Measurements from ENCODE around the gene TRPM1.
A peak's percentile ranks its signal among the peaks of the same experiment; 100 is the strongest.

The TRPM1 gene

DNA sequence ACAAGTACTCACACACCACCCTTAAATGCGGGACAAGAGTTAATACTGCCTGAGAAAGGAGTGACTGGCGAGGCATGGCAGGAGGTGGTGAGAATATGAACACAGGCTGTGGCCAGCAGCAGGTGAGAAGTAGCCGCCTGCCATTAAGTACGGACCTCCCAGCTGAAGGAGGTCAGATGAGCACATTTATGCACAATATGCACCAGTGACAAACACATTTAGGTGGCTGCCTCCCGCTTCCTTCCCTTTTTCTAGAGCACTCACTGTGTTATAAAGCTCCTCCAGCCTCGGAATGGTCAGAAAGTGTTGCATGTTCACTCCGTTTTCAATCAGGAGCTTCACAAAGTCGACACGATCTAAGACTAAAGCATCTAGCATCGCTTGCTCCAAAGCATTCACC is 52.4 kb downstream of the TRPM1 start:
- no peak for DNase-seq (ENCODE audit: low spot score)

DNA sequence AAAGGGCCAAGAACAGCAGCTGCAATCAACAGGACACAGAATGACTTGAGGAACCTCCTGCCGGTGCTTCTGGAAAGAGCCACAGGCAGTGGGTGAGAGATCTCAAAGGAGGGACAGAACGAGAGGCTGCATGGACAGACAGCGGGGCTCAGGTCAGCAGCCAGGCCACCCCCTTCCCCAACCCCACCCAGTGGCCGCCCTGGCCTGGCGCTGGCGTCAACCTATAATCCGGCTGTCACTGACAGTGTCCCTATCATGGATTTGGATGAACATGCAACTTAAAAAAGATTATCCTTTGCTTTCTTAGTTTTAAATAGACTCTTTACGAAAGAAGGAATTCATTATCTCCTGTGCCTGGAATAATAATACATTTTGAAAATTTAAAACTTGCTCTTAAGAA is 54.1 kb downstream of the TRPM1 start:
- DNase-seq (ENCODE audit: low spot score) = no peak

DNA sequence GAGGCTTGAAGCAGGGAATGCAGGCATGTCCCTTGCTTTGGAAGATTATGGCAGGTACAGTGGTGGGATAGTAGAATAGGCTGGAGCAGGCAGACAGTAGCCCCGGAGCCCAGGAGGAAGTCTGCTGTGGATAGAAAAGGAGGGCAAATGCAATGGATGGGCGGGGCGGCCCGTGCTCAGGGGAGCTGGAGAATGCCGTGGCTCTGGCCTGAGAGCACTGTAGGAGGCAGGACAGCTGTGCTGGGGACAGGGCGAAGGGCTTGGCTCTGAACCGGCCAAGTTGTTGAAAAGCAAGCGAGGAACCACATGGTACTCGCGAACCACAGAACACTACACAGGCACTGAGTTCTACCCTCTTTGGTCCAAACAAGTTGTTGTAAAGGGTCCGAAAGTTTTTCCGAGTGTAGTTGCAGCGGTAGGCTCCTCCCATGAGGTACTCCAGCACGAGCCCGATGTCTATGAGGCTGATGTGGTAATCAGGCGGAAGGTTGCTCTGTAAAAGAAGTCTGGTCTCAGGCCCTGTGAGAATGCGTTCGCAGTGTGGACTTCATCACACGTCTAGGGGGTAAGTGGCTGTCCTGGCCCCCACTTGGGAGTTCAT is 54.7 kb downstream of the TRPM1 start:
- DNase-seq (ENCODE audit: low spot score) = no peak

DNA sequence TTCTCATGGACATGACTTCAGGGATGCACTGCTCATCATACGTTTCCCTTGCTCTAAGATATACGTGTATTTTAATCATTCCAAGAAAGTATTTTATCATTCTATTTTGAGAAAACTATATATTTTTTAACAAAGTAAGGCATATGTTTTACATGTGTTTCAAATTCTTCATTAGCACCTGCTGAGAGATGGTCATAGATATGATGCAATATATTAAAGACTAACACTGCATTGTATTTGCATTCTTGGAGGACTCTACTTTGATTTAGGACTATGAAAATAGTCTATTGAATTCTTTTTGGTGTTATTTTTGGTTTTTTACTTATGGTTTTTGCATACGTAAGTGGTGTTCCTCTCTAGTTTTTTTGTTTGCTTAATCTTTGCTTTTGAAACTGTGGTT is 55.9 kb downstream of the TRPM1 start:
- DNase-seq (ENCODE audit: low spot score) = no peak

DNA sequence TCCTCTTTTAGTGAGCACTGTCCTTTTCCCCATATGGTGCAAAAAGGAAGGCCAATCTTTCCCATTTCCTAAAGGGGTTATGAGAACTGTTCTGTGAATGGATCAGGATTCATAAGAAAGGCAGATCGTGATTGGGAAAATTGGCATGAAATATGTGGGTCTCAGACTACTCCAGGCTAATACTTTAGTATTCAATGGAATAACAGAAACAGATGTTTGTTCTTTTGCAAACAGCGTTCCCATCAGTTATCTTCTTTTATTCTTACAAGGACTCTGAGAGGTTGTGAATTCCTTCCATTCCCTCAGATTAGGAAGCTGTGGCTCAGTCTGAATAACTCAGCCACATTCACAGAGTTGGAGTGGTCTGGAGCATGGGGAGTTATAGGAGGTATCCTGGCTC is 58.8 kb downstream of the TRPM1 start:
- DNase-seq (ENCODE audit: low spot score) = no peak

DNA sequence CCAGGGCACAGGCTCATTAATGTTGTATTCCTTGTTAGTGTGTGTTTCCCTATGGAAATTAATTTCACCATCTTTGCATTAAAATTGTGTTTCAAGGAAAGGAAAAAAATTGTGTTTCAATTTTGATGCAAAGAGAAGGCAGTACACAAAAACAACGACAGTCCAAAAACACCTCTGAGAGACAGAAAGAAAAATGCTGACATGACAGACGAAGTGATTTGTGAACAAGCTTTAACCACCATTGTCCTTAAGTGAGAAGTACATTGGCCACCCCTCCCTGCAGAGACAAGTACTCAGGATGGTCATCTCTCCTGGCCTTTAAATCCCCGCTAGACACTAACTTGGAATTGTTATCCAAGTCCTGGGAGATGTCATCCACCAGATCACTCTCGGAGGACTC is 59.9 kb downstream of the TRPM1 start:
- peak; percentile 15 for DNase-seq (ENCODE audit: low spot score)

DNA sequence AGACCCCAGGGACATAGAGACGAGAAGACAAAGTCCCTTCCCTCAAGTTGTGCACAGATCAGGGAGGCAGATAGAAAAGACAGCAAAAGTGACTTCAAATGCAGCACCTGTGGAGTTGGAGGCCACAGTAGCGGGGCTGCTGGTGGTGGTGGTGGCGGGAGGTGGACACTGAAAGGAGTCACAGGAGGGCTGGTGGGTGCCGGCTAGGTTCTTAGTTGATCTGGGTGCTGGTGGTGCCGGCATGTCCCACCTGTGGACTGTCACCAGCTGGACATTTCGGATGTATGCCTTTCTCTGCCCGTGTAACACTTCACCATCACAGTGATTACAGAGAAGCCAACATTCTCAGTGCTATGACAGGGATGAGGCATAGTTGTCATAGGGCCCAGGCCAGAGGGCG is 60.9 kb downstream of the TRPM1 start:
- DNase-seq (ENCODE audit: low spot score) = peak; percentile 3

DNA sequence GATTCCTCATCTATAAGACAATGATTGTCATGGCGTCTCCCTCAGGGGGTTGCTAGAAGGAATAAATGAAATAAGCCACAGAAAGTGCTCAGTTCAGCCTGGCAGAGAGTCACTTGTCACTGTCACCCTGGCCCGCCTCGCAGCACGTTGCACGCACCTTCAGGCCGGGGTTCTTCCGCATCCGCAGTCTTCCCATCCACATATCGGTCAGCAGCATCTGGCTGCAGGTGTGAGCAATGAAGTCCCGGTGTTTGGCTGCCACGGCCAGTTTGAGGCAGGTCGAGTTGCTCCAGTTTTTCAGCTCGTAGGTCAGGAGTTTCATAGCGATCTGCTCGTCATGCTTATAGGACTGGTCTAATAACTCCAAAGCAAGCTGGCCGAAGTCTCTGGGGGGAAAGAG is 61.6 kb downstream of the TRPM1 start:
- no peak for DNase-seq (ENCODE audit: low spot score)

DNA sequence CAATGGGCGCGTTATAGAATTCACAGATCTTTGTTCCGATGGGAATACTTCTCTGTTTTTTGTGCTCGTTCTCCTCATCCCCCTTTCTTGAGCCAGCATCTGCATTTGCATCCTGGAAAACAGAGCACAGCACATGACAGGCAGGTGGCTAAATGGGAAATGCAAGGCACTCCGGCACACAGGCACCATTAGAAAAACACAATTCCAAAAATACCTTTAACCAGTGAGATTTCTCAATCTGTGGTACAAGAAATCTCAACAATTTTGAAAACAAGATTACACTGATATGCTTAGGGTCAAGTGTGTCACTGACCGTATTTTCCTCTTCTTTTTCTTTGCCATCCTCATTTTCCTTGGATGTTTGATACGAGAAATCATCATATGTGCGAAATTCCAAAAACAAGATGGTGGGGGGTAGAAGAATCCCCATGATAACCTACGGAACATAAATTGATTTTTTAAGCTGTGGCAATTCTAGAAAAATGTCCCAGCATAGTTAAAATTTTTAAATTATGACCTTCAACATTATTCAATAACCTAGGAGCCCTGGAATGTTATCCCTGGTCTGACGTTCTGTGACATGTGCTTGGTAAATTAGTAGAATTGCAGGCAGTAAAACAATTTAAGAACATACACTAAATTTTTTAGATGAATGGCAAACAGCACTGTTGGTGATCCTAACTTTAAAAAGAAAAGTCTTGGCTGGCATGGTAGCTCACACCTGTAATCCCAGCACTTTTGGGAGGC is 63.6 kb downstream of the TRPM1 start:
- no peak for DNase-seq (ENCODE audit: low spot score)

DNA sequence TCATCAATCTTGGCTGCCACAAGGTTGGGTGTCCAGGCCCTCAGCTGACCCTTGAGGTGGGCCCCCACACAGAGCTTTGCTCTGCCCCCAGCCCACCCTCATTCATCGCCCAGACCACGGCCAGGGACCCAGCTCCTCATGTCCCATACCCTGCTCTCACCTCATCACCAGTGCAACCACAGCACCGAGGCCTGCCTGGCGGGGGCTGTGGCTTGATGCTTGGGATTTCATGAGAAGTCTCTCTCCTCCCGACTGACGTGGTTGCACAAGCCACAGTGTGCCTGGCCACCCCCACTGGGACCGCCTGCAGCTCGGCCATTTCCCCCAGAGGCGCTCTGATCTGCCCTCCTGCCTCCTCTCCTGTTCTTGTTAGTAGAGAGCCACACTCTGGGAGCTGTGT is 64.7 kb downstream of the TRPM1 start:
- no peak for DNase-seq (ENCODE audit: low spot score)

DNA sequence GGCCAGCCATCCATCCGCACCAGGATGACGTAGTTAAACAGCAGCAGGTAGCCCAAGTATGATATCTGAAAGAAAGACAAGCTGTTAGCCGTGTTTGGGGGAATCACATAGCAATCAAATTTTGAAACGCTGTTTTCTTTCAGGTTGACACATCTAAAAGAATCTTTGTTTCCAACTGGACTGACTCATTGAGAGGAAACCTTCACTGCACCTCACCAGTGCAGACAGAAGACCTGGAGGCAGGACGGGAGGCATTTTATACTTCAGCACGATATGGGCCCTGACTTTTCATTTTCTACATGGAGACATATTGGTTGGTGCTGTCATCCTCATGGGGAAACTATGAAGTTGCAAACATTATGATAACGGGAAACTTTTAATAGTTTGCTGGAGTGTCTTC is 65.9 kb downstream of the TRPM1 start:
- DNase-seq (ENCODE audit: low spot score) = no peak

DNA sequence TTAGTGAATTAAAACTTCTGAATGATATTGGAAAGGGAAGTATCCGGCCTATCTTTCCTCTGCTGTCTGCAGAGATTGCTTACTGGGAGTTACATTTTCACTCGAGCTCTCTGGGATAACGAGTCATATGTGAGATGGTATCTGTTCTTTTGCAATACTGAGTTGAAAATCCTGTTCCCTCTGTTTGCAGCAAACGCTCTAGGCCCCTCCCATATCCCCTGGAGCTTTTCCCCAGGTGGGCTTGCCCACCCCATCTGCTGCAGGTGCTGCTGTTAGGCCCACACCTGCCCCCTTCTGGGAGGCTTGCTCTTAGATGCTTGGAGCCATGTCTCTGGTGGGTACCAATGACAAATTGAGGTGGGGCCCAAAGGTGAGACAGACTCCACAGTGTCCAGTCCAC is 67.4 kb downstream of the TRPM1 start:
- no peak for DNase-seq (ENCODE audit: low spot score)

DNA sequence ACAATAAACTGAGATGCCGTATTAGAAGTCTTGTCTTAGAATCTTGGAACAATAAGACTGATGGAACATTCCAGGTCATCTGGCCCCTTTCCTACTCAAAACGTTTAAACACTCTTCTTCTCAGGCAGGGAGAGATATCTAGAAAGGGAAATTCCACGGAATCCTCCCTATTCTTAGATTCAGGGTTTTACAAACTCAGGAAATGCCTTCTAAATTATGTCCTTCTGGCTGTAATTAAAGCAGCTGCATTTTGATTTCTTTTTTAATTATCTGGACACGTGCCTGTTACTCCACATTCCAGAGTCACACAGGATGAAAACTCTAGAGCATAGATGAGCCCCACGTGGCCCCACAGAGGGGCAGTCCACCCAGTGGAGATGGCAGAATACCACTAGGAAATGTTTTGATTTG is 68.6 kb downstream of the TRPM1 start:
- DNase-seq (ENCODE audit: low spot score) = no peak

DNA sequence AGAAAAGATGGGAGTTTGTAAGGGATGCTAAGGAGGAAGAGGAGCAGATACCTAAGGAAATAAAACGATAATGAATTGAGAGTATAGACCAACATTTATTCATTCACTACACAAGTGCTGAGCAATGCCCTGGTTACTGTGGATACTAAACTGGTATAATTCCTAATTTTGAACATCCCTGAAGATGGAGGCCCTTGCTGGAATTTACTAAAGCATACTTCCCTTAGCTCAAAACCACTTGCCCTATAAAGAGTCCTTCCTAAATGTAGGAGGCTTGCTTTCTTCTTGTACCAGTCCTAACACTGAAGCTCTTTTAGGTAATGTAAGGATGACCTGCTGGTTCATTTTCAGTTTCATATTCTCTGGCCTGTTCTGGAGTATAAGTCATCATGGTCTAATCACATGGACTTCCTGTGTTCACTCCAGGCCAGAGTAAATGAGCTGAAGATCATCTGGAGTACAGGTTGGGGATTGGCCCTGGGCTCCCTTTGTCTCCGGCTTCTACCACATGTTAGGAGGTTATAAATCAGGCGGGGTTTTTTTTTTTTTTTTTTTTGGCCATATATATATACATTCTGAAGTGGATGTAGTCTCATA is 70.0 kb downstream of the TRPM1 start:
- no peak for DNase-seq (ENCODE audit: low spot score)

DNA sequence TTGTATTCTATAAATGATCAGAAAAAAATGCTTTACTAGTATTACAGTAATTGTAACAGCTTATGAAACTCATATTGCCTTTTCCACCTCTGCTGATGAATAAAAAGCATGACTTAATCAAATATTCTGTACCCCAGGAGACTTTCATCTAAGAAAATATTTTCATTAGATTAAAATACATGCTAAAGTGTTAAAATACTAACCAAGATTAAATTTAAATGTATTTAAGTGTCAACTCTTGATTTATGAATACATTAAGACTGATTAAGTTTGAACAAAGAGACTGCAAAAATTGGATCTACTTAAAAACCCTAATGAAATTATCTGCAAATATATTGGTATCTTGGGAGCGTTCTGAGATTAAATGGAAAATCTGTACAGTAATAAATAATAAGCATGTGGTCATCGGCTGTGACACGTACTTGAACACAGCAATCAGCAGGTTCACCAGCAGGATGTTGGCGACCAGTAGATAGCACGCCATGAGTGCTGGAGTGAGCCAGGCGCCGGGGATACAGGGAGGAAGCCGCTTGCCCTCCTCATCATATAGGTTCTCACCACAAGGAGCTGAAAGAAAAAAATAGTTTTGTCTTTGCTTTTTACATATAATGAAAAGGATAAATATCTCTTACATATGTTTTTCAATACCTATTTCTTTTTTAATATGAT is 73.5 kb downstream of the TRPM1 start:
- no peak for DNase-seq (ENCODE audit: low spot score)

DNA sequence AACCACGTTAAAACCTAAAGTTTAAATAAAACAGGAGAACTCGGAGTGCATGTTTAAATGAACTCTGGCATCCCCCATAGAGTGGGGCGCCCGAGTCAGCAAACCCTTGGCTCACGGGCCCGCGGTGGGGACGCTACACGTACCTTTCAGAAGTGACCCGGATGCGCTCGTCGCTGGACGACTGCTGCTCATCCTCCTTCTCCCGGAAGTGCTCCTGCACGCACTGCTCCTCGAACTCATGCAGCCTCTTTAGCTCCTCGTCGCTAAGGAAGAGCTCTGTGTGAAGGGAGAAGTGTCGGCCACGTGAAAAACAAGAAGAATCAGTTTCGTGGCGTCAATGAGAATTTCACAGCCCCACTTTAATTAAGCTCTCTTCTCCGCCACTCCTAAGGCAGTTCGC is 75.5 kb downstream of the TRPM1 start:
- no peak for DNase-seq (ENCODE audit: low spot score)

DNA sequence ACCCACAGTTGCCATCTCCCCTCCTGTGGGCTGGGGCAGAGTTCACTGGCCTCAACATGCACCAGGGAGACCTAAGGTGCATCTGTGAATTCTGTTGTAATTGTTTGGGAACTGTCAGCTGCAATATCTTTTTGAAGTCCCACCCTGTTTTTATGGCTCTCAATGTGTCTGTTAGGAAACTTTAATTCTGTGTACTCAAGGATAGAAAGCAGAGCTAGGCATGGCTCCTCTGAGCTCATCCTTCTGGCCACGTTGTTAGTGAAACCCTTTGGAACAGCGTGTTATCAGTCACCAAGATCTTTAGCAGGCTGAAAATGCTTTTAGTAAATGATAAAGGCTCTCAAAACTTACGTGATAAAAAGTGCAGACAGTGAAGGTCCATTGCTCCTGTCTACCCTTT is 76.5 kb downstream of the TRPM1 start:
- no peak for DNase-seq (ENCODE audit: low spot score)

DNA sequence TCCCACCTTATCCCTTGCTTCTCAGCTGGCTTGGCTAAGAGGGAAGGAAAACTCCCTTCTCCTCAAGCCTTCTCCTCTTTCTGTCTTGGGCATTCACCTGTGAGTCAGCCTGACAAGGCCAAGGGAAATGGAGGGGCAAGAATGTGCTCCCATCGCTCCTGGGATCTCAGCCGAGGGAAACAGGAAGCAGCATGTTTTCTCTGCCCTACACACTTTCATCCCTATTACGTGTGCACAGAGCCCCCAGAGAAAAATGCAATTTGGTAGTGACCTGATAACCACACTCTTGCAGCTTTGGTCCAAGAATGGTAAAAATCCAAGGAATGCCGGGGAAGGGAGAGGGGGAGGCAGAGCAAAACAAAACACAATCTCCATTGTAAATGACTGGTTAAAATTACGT is 77.2 kb downstream of the TRPM1 start:
- no peak for DNase-seq (ENCODE audit: low spot score)

DNA sequence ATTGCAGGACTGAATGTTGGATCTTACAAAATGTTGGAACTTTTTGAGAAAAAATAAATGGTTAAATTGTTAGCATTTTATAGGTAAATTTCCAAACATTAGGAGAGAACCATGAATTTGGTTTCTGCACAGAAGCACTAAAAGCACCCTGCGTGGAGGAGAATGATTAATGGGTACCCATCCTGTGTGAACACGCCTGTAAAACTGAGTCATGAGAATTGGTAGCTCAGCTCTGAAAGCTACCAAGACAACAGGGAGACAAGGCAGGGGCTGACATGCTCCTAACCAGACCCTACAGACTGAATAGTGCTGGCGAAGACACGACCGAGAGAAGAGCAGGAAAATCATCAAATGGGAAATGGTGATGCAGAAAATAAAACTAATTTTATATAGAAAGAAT is 77.7 kb downstream of the TRPM1 start:
- no peak for DNase-seq (ENCODE audit: low spot score)

DNA sequence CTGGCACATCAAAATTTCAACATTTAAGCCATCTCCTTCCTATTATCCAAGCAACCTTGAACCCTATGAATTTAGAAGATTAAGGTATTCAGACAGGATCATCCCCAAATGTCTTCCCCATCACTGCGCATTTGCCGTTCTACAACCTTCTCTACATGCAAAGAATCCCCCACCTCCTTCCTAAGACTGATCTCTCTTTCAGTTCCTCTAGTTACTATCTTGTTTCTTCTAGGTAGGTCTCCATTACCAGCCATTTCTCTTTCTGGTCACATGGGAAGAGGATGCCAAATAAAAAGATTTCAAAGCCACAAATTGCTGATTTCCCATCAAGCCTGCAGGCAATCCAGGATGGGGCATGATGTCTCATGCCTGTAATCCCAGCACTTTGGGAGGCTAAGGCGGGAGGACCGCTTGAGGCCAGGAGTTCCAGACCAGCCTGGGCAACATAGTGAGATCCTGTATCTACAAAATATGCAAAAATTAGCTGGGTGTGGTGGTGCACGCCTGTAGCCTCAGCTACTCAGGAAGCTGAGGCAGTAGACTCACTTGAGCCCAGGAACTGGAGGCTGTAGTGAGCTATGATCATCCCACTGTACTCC is 80.4 kb downstream of the TRPM1 start:
- no peak for DNase-seq (ENCODE audit: low spot score)

DNA sequence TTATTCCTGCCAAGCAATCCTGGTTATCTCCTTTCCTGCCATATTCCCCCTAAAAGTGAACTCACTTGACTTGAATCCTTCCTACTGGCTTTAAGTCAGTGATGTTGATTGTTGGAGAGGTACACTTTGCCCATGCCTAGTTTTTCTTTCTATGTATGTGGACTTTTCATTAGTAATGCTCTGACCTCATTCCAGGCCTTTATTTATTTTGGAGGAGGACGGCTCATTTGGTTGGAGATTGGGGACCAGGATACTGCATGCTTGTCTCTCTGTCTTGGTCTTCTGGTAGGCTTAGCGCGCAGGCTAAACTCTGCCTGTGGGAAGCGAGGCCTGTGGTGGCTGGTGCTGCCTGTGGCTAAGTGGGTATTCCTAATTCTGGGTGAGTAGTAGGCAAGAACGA is 81.0 kb downstream of the TRPM1 start:
- DNase-seq (ENCODE audit: low spot score) = no peak

DNA sequence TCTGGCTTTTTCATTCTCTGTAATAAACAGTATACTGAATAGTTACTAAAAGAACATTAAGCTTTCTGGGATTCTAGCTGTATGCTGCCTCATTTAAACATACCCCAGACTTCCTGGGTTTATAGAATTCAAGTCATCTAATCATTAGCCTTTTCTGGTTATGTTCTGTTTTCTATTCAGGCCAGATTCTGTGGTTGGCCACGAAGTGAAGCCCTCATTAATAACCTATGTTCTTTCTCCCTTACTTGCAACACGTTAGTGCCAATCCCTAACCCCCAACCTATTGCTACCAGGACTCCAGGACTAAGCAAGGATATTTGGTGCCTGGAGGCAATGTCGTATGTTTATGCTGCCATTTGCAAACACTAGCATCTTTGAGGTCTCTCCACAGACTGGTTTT is 81.5 kb downstream of the TRPM1 start:
- no peak for DNase-seq (ENCODE audit: low spot score)

DNA sequence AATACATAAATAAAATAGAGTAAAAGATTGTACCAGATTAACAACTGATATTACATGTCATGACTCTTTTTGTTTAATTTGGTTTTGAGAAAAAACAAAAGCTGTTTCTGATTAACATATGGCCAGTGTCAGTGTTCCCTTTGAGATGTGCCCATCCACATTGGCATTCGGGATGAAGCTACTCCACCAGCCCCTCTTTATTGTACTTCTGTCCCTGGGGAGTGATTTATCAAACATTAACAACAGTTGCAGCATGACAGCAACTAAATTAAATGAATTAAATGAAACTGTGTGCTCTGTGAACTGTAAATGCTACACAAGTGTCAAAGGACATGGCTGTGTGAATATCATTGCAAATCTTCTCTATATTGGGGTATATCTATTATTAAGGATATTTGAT is 84.2 kb downstream of the TRPM1 start:
- no peak for DNase-seq (ENCODE audit: low spot score)

Data from ecto neural progenitor cell (in vitro differentiated cells).